Stimulated activated CD8-positive, alpha-beta memory T cell treated with anti-CD3 and anti-CD28 coated beads, Interleukin-7, amount 100 ng/mL, for 24 hours (primary cell): ENCODE measurements around the gene CD109.

Experiments
- DNase-seq: peaks from one replicate; pipeline ENCODE4 v3.0.0-alpha.2; 2020; ENCODE audit warnings: low read depth

The CD109 gene

DNA sequence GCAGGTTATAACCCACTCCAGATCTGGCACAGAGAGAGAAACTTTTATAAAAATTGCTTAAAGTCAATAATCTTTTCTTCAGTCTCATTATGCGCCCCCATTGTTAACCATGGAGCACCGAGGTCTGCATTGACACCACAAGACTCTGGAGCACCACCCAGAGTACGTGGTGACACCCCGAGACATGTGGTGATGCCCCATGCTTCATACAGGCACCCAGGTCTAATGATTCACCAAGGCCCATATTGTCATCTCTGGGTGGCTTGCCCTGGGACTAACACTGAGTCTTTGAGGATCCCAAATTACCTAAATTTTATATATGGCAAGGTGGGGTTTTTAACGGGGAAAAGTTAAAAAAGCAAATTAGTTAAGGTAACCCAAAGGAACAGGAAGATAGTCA, 31.1 kb downstream of the CD109 start:
- no peak for DNase-seq

DNA sequence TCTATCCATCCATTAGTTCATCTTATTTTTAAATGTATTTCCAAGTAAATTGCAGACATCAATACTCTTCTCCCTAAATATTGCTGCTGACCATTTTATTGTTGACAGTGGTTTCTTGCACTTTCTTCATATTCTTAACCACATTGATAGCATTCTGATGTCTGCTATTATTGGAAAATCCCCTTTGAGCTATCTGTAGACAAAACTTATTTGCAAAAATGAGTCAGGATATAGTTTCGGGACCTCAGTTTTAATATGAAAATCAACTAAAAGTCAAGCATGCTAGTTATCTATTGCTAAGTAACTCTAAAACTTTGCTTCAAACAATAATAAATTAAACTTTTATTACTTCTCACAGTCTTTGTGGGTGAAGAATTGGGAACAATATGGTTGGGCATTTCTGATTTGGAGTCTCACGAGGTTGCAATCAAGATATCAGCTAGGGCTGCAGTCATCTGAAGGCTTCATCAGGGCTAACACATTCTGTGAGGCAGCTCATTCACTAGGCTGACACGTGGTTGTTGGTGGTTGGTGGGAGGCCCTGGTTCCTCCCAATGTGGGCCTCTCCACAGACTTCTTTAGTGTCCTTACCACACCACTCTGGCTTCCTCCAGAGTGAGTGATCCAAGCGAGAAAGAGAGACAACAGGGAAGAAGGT, 32.7 kb downstream of the CD109 start:
- peak; percentile 16 for DNase-seq

DNA sequence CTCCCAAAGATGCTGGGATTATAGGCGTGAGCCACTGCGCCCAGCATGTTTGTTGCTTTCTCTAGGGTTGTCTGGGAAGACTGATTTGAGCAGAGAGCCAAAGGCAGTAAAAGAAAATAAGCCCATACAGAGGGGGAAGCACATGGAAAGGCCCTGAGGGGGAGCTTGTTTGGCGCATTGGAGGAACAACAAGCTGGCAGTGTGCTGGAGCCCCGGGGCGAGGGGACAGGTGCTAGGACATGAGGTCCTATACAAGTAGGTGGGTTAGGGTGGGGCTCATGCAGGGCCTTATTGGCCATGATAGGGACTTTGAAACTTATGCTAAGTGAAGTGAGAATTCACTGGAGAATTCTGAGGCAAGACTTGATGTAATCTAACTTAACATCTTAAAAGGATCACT, 35.3 kb downstream of the CD109 start:
- no peak for DNase-seq

DNA sequence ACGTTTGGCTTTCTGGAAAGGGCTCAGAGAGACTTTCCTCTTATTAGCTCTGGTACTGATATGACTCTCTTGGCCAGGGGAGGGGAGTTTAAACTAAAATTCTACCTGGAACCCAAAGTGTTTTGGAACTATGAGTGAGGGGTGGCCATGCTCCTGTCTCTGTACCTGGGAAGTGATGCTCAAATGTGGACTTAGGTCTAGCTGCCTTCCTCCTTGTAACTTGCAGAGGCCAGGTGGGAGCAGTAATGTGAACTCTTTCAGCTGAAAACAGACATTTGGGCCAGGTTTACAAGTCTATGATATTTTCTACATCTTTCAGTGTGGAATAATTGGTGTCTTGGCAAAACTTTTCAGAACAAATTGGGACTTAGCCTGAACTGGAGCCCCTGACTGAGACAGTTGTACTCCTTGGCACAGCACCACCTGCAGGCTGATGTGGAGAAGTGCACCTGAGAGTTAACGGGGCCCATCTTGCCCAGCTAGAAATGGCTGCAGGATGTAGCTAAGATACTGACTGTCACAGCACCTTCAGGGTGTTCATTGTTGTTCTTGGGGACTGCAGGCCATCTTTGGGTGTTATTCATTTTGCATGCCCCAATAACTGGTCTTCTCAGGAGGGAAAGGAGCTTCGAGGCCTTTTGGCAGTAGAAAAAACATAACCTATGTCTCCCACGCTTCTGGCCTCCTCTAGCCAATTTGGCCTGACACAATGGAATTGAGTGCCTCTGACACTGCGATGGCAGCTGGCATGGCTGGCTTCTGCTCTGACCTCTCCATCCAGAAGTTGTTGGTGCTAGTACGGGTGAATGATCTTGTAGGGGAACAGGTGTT, 37.1 kb downstream of the CD109 start:
- peak; percentile 53 for DNase-seq

DNA sequence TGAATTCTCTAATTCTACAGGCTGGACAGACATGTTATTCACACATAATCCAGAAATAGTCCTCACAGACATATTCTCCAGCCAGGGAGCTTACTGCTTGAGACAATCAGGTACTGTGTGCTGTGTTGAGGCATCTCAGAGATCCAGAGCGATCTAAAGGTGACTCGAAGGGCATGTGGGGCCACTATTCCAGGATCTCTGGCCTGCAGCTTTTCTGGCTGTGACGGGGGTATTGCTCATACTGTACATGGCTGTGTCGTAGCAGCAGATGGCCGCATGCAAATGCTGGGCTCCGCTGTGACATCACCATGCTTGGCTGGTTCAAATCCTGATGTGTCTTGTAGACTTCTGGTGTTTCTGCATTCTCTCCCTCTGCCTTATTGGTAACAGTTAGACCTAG, 37.8 kb downstream of the CD109 start:
- DNase-seq, result no peak

DNA sequence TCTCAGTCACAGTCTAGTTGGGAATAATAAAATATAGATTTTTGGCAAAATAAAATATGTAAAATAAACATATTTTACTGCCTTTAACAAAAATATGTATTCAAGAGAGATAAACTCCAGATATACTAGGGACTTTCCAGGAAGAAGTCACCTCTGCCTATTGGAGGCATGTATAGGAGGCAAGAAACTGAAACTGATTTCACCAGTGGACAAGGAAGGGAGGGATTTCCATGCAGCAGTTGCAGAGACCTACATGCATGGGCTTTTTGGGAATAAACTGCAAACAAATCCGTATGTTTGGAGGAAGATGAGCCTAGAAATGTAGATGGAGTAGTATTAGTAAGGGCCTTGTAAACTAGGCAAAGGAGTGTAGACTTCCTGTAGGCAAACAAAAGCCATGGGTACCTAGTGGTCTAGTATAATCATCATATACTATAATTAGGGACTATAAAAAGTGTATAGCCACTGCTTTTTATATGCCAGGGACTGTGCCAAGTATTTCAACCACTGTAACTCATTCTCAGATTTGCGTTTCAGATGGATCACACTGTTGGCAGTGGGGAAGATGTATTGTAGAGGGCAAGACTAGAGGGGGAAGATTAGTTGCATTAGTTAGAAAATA, 38.9 kb downstream of the CD109 start:
- DNase-seq, result no peak

DNA sequence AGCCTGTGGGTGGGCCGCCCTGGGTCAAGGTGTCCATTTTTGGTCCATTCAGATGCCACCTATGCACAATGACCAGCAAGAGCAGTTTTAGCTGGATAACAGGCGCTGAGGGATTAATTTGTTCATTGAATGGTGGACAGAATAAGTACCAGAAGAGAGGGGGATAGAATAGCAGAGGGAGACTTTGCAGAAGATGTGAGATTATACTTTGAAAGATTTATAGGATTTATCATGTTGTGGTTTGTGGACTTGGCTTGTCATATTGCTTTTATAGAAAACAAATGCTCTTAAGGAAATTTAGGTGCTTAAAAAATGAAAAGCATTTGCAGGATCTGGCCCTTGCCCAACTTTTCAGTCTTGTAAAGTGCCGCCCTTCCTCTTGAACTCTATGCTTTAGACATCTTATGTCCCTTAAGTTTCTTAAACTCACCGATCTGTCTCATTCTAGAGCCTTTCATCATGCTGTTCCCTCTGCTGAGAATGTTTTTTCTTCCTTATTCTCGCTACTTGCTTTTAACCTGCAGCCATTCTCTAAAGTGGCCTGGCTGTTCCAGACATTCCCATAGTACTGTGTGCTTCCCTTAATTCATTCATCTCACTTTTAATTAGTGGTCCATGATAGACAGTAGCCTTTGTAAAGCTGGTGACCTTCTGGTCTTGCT, 42.5 kb downstream of the CD109 start:
- DNase-seq, result no peak

DNA sequence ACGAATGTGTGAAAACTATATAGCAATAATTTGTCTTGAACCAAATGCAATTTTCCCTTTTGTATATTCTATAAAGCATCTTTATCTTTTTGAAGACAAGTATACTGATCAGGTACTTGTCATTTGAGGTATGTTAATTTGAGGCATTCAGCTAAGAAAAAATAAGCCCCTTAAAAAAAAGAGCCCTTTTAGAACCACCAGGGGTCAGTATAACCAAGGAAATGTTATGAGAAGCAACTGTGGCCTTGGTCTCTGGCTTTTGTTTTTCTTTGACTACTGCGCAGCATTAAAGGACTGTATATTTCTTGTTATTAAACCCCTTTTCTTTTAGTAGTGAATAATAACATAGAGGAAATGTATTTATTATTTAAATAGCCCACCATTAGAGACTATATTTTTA, 43.1 kb downstream of the CD109 start:
- no peak for DNase-seq

DNA sequence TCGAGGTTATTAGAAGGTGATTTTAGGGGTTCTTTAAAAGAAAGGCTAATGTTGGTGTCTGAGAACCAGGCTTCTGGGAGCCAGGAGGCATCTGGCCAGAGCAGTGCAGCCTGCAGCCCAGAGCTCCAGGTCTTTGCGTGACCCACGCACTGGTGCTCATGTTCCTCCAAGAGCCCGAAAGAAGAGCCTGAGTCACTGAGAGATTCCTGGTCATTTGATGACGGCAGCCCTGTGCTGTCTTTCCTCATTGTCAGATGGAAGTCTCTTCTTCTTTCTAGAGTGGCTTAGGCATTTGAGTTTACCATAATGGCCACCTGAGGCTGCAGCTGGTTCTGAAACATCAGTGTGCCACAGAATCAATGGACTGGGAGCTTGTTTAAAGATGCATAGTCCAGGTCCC, 46.4 kb downstream of the CD109 start:
- no peak for DNase-seq

DNA sequence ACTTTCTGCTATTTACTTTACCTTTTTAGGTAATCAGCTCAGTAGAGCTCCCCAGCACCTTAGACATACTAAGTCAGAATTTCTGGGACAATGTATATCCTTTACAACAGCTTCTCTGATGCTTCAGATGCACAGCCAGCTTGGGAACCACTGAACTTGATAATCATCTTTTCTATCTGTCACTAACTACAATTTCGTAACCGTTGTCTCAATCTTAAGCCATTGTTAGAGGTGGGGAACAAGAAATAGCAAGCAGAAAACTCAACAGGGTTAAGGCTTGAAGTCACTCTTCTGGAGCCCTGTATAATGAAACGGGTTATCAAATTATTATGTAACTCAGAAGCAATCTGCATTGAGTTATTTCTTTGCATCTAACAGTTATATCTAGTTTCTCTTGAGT, 47.1 kb downstream of the CD109 start:
- DNase-seq, result no peak

DNA sequence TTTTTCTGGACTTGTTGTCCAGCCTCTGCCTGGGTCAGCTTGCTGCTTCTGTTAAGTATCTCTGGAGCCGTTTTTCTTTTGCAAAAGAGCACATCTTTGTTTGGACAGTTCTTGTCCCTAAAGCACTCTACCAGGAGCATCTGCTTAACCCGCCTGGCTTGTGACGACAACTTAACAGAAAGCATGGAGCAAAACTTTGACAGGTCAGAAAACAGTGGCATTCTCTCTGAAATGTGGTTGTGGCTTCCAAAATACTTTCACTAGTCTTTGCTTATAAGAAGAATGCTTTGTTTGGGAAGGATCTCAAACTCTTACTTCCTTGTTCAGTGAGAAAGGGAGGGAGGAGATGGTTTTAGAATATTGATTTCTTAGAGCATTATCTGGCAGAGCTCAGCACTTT, 47.6 kb downstream of the CD109 start:
- no peak for DNase-seq

DNA sequence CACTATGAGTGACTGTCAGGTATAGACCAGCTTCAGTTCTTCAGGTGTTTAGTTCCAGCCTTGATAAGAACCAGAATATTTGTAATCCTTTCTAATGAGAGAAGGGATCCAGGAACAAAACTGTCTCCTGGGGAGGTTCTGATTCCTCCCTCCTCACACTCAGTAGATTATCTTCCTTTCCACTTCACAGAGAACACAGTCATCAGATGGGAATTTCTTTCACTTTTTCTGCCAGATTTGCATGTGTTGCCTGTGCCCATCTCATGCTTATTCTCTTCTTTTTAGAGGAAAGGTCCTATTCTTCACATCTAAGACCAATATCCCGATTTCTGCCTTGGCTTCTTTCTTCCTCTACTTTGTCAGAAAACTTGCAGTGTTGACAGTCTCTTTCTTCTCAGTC, 50.8 kb downstream of the CD109 start:
- DNase-seq, result no peak

DNA sequence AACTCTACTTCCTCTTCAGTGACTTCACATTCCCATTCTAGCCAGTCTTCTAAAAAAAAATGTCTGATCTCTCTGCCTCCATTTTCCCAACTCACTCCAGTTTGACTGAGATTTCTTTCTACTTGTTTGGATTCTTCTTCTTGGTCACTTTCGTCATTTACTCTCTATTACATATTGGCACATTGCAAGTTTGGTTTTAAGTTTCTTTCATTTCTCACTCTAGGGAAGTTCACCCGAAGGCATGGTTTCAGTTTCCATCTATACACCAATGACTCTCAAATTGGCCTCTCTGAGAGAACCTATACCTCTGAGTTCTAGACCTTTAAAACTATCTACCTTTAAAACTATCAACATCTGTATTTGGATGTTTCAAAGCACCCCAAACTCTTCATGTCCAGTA, 51.3 kb downstream of the CD109 start:
- DNase-seq, result no peak

DNA sequence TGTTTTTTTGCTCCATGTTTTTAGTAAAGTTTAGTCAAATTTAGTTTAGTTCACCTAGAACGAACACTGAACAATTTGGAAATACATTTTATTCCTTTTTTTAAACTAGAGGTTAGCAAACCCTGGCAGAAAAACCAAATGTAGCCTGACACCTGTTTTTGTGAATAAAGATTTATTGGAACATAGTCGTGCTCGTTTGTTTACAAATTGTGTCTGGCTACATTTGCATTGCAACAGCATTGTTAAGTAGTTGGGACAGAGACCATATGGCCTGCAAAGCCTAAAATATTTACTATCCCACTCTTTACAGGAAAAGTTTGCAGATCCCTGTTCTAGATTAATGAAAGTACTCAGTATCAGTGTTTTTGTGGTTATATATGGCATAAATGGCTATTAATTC, 56.9 kb downstream of the CD109 start:
- DNase-seq, result no peak

DNA sequence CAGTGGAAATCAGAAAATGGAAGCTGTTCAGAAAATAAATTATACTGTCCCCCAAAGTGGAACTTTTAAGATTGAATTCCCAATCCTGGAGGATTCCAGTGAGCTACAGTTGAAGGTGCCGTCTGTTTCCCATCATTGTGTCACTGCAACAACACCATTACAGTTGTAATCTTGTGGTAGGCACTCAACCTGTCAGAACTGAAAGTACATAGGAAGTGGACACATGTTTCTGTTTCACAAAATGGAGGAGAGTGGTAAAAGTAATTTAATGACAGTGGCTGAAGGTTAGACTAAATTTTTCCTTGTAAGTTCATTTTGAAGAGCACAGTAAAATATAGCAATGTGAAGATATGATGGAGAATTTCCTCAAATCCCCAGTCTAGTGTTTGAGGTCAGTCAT, 70.0 kb downstream of the CD109 start:
- DNase-seq, result no peak

DNA sequence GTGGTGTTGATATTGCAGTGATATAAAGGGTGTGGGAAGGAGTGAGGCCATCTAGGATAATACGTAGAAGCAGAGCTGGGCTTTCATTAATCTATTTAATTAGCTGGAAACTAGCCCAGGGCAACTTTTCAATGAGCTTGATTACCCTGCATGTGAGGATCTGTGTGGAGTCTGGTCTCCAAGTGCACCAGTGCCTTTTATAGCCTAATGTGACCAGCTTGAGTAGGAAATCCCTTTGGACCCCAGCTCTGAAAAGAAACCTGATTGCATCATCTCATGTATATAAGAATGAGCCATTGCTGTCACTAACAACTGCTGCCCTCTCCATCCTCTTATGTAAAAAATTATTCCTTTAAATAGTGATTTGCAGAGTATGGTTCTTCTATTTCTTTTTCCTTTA, 72.6 kb downstream of the CD109 start:
- no peak for DNase-seq

DNA sequence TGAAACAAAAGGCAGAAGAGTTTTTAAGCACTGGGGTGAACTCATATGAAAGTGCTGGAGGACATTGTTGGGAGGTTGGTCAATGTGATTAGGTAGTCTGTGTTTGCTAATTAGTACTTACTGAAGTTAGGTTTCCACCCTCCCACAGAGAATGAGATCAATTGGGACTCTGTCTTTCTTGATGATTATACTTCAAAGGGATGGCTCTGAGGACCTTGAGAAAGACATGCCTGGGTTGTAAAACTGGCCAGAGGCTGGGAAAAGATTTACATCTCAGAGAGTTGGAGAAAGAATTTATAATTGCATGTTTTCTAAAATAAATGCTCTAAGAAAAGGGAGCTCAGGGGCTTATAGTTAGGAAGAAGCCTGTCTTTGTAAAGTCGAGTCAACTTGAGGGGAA, 74.0 kb downstream of the CD109 start:
- DNase-seq, result no peak

DNA sequence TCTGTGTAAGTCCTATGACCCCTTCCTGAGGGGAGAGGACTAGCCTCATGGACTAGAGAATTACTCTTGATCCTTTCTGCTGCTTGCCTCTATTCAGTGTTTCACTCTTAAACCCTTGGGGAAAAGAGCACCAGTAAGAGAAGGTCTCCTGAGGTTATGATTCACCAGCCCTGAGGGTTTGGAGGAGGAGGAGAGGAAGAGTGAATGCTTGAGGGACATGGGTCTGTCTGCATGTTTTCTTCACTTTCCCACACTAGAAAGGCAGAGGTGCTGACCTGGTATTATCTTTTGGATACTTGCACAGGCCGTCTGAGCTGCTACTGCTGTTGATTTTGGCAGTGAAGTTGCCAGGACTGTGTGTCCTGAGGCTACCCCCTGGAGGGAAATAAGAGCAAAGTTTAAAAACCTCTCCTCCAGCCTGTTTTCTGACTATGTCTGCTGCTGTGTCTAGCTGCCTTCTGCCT, 78.3 kb downstream of the CD109 start:
- no peak for DNase-seq

DNA sequence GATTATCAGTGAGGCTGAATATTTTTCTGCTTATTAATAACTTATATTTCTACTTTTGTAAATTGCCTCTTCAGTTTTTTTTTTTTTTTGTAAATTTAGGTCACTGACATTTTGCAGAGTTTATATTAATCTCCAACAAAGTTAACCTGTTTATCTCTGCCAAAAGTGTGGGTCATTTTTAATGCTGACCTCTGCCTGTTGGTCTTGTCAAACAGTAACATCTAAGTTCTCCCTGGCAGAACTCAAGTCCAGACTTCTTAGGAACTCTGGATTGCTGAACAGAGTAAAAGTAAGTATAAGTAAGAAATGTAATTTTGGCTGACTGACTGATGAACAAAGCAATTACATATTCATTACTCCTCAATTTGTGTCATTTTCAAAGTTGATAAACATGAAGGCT, 83.9 kb downstream of the CD109 start:
- no peak for DNase-seq

DNA sequence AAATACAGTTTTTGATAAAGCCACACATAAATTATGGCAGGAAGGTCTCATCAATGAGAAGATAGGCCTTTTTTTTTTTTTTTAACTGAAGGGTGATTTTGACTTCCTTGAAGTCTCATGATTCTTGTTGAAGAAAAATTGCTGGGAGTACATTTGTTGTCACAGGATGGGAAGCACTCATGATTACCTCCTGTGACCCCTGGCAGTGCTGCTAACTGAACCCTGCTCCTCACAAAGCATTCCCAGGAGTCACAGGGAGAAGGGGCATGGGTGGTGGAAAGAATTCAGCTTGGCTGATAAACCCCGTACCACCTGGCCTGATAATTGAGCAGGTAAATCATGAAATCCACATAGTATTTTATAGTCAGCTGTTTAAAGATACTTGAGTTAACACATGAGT, 86.9 kb downstream of the CD109 start:
- DNase-seq, result no peak

DNA sequence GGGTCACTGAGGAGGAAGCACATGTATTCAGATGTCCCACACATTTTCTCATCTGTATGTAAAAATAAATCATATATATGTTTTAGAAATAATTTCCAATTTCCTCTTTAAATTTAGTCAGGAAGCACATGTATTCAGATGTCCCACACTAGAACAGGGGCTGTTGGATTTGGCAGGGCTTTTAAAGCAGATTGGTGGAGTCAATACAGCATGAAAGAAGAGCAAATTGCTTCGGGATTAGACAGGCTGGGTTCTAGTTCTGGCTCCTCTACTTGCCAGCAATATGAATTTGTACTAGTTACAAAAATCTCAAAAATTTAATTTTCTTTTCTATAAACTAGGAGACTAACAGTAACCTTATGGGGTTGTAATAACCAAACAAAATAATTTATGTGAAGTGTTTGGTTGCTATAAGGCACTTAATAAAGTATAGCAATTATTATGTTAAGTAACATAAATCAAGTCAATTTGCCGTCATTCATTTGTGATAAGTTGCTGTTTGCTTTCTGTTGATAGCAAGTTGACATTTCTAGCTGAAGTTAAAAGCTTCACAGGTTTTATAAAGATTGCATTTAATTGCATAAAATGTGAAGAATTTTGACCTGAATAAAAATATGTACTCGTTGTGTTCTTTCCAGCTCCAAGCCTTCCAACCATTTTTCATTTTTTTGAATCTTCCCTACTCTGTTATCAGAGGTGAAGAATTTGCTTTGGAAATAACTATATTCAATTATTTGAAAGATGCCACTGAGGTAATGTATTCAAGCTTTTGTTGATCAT, 88.9 kb downstream of the CD109 start:
- DNase-seq, result no peak

DNA sequence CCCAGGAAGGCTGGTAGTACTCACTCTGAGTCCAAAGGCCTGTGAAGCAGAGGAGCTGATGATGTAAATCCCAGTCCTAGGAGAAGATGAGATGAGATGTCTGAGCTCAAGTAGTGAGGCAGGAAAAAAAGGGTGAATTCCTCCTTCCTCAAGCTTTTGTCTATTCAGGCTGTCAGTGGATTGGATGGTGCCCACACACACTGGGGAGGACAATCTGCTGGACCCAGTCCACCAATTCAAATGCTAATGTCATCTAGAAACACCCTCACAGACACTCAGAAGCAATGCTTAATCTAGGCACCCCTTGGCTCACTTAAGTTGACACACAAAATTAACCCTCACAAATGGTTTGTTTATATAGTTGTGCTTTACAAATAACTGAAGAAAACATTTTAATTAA, 94.6 kb downstream of the CD109 start:
- no peak for DNase-seq
